Stimulated activated CD4-positive, alpha-beta T cell treated with anti-CD3 and anti-CD28 coated beads, Interleukin-15, amount 100 ng/mL, for 24 hours (primary cell): ENCODE data around the gene PLBD2.

Experiments used
- DNase-seq: peaks from one replicate; pipeline ENCODE4 v3.0.0-alpha.2; 2020

The PLBD2 gene

DNA sequence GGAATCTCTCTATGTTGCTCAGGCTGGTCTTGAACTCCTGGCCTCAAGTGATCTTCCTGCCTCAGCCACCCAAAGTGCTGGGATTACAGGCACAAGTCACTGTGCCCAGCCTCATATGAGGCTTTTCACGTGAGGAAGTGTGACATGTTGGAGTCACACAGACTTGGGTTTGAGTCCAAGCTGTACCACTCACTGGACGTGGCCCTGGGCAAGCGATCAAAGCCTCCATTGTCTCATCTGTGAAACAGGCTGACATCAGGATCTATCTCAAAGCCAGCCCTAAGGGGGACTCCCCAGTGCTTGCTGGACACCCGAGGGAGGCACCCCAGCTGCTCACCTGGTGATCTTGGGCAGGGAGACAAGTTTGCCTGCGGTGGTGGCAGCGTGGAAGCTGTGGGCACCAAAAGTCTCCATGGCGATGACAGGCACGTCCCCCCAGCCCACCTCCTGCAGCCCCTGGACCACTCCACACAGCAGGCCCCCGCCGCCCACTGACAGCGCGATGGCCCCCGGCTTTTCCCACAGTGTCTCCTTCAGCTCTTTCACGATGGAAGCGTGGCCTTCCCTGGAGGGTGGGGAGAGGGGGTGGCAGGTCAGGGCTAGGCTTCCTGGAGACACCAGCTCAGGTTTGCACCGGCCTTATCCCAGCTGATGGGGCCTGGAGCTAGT lies 38.6 kb downstream of the PLBD2 start:
- DNase-seq, result no peak

DNA sequence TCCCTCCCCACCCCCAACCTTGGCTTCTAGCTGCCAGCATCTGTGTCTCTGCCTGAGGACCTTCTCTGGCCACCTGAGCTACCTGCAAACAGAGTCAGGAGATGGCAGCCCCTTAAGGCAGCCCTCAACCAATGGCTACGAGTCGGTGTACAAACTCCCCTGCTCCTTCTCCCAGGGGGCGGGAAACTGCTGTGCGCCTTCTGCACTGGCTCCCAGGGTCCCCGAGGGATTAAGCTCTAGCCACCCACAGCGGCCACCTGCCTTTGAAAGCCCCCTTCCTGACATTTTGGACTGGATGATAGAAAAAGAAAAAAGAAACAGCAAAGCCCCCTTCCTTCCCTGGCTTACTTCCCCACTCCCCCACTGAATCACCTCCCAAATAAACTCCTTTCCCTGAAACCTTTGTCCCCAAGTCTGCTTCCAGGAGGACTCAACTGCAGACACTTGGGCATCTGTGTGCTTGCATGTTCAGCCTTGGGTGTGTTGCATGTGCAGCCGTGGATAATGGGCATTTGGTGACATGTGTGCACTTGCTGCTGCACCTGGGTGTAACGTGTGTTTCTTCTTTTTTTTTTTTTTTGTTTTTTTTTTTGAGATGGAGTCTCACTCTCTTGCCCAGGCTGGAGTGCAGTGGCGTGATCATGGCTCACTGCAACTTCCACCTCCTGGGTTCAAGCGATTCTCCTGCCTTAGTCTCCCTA lies 39.3 kb downstream of the PLBD2 start:
- no peak for DNase-seq

- no peak for DNase-seq
These were observed 40.2 kb downstream of the PLBD2 start for GRCh38 chr12:113398346-113399290.

GRCh38 chr12:113399490-113399889 lies 41.1 kb downstream of the PLBD2 start:
- DNase-seq, result no peak

GRCh38 chr12:113400362-113400761 lies 42.0 kb downstream of the PLBD2 start:
- DNase-seq, result no peak

GRCh38 chr12:113401066-113402000 lies 42.9 kb downstream of the PLBD2 start:
- DNase-seq, result no peak

- DNase-seq, result no peak
These were observed 44.3 kb downstream of the PLBD2 start for GRCh38 chr12:113402586-113403260.

- no peak for DNase-seq
These were observed 45.3 kb downstream of the PLBD2 start, which contains the start of gene SDS for GRCh38 chr12:113403435-113404415. Gene SDS, minus strand, starts transcription at chr12:113403887. Its CDS starts 4,179 bp downstream, at chr12:113399708.

DNA sequence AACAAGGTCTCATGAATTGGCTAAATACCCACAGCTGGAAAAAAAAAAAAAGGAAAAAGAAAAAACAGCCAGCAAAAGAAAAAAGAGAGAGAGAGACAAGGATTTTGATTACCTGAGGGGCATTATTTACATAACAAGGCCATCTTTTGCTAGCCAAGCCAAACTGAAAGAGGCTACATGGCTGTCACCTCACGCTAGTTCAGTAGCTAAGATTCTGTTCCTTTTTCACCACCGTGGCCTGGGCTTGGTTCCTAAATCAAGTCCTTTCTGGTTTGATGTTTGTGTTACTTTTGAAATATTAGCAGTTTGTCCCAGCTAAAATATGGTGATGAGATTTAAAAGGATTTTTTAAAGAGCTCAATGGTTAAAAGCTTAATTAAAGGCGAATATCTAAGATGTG lies 47.3 kb downstream of the PLBD2 start:
- DNase-seq, result no peak

DNA sequence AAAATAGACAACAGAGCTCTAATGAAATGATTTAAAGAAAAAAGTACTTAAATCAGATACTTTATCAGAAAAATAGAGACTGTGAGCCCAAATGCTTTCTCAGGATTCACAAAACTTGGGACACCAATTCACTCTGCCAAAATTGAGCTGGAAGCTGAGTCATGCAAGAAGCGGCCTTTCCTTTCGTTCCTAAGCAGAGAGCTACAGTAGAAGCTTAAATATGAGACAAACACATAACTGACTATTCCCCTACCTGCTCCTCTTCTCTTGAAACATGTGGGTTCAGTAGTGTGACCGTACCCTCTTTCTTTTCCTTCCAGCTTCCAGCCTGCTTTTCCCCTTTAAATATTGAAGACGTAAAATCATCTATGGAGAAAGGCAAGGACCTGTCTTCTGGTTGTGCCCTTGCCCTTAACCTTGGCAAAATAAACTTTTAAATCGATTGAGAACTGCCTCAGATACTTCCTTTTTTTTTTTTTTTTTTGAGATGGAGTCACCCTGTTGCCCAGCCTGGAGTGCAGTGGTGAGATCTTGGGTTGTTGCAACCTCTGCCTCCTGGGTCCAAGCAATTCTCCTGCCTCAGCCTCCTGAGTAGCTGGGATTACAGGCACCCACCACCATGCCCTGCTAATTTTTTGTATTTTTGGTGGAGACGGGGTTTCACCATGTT lies 49.7 kb downstream of the PLBD2 start:
- DNase-seq, result no peak

DNA sequence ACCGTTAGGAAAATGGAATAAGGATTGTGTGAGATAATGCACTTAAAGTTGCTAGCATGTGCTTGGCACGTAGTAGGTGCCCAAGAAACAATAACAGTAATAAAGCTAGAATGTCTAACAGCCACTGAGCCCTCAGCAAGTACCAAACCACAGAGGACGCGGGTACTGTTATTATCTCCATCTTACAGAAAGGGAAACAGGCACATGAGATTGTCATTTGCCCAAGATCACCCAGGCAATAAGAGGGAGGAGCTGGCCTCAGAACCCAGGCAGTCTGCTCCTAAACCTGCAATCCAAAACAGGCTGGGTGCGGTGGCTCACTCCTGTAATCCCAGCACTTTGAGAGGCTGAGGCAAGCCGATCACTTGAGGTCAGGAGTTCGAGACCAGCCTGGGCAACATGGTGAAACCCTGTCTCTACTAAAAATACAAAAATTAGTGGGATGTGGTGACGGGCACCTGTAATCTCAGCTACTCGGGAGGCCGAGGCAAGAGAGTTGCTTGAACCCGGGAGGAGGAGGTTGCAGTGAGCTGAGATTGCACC lies 50.4 kb downstream of the PLBD2 start:
- no peak for DNase-seq

DNA sequence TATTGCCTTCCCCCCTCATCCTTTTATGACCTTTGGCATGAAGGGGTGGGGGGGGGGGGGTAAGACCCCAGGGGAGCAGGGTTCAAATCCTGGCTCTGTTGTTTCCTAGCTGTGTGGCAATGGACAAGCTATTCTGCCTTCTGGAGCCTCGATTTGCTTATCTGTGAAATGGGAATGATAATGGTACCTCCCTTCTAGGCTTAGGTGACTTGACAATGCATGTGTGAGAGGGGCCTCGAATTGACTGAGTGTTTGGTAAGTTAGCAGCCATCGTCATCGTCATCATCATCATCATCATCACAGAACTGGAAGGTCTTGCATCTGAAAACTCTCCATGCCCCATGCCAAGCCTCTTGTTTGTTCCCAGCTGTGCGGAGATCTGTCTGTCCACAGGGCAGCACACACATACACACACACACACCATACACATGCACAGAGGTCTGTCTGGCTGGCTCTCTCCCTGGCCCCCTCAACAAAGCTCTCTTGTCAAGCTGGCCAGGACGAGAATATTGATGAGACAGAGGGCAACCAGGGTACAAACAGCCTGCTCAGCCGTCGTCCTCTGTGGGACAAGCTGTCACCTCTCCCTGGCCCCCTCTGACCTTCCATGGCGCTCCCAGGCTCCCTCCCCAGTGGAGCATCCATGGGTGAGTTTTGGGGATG lies 51.2 kb downstream of the PLBD2 start:
- DNase-seq, result no peak

GRCh38 chr12:113413488-113413939 lies 55.1 kb downstream of the PLBD2 start:
- DNase-seq, result no peak

DNA sequence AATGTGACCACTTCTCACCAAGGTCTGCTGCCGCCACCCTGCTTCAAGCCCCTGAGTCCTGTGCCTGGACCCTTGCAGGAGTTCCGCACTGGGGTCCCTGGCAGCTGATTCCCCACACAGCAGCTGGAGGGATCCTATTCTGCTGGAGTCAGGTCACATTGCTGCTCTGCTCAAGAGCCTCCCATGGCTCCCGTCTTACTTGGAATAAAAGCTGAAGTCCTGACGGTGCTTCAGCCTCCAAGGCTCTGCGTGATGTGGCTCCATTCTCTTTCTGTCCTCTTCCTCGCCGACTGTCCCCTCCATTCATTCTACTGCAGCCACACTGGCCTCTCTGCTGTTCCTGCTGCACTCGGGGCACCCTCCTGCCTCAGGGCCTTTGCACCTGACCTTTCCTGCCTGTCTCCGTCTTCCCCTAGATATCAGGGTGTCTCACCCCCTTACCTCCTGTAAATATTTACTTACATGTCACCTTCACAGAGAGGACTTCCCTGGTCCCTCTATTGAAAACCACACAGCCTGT lies 56.2 kb downstream of the PLBD2 start:
- DNase-seq, result no peak

DNA sequence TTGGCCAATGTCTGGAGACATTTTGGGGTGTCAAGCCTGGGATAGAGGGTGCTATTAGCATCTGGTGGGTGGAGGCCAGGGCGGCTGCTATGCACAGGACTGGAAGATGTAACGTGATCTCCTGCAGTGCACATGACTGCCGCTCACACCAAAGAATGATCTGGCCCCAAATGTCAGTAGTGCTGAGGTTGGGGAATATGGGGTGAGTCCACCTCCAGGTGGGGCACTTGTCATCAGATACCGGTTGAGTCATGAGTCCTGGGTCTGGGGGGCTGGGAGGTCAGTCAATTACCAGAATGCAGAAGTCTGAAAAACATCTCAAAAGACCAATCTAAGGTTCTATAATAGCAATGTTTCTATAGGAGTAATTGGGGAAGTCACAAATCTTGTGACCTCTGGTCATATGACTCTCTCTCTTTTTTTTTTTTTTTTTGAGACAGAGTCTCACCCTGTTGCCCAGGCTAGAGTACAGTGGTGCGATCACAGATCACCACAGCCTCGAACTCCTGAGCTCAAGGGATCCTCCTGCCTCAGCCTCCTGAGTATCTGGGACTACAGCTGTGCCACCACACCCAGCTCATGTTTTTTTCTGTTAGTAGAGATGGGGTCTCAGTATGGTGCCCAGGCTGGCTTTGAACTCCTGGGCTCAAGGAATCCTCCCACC lies 57.8 kb downstream of the PLBD2 start:
- no peak for DNase-seq

- DNase-seq, result no peak
These were observed 60.0 kb downstream of the PLBD2 start for GRCh38 chr12:113418213-113418879.

DNA sequence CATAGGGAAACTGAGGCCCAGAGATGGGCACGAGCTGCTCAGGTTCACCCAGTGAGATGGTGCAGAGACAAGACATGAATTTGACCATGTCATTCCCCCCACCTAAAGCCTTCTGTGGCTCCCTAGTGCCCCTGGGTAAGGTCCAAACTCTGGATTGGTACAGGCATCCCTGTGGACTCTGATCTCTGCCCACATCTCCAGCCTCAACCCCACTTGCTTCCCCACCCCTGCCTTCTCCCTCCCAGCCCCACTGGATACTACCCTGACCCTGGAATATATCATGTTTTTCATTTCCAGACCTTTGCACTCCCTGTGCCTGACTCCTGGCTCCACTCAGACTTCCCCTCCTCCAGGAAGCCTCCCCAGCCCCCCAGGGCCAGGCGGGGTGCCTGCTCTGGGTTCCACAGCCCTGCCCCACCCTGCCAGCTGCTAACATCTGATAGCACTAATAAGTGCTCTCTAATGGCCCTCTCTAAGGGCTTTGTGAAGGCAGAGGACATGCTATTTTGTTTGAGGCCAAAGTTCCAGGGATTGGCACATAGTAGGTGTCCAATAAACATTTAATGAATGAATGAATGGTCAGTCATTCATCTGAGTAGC lies 62.7 kb downstream of the PLBD2 start:
- no peak for DNase-seq
